Left lung (tissue), 10 donors: ENCODE results near the gene ARID3C. TPM values are rescaled to one million over a fixed set of nuclear protein-coding genes. Genes with fewer than 3 reads are reported as not detected.
A peak's percentile ranks its signal among the peaks of the same experiment; 100 is the strongest.

Experiments
- ATAC-seq: fragments of 200-7000 bp; cut with Tn5 transposase; one replicate; pipeline ENCODE4 v1.9.1; 2020; ENCODE audit warnings: moderate library complexity
- DNase-seq, 4 donors: peaks; one replicate each; pipeline ENCODE4 v3.0.0-alpha.2; 2013 to 2020
- H3K27ac ChIP-seq, 2 donors: fragments of 200-600 bp; sonication (generic) in 1 of 2; one replicate each; pipeline versions ENCODE4 v1.5.0 to v1.8.0; 2020 to 2021
- H3K27me3 ChIP-seq, 2 donors: fragments of 200-600 bp; sonication (generic) in 1 of 2; one replicate each; pipeline versions ENCODE4 v1.5.0 to v1.8.0; 2020 to 2021
- H3K36me3 ChIP-seq, 2 donors: fragments of 200-600 bp; sonication (generic) in 1 of 2; one replicate each; pipeline versions ENCODE4 v1.5.0 to v1.8.0; 2020 to 2021
- H3K4me1 ChIP-seq, 2 donors: fragments of 200-600 bp; one replicate each; pipeline ENCODE4 v1.8.0; 2021
- H3K4me3 ChIP-seq, 2 donors: fragments of 200-600 bp; sonication (generic) in 1 of 2; one replicate each; pipeline versions ENCODE4 v1.5.0 to v1.8.0; 2020 to 2021; ENCODE audit warnings: mild to moderate bottlenecking in 1 of 2
- H3K9me3 ChIP-seq, 2 donors: fragments of 200-600 bp; sonication (generic) in 1 of 2; one replicate each; pipeline versions ENCODE4 v1.5.0 to v1.8.0; 2020 to 2021
- CTCF ChIP-seq, 2 donors: fragments of 200-600 bp; sonication (generic) in 1 of 2; IDR thresholded peaks; one replicate each; pipeline versions ENCODE4 v1.5.0 to v1.8.0; 2021; ENCODE audit warnings: antibody characterized with exemption in 2 of 2
- intact Hi-C, 2 donors: fragments of 100-400 bp; cut with DNase I; formaldehyde crosslinking; loops; one replicate each; pipeline versions ENCODE4 v1.11.2 to v1.14.2; 2022
- polyA plus RNA-seq, 6 donors: library from polyadenylated mRNA; unstranded; fragments of 120-200 nt; gene quantifications; one replicate each; pipeline ENCODE4 v1.2.1, GENCODE V29; 2013; ENCODE audit not compliant: insufficient read length in 6 of 6
- total RNA-seq, 2 donors: library from RNA; stranded (reverse); fragmentation: NEBNext Ultra II Directional; extraction: Animal tissue kit (Norgen Biotek cat#: 25700); gene quantifications; one replicate each; pipeline ENCODE4 v1.2.1, GENCODE V29; 2021
- donor health status: DM: no; HTN: yes; CAD: no.
- donor health status: DM: no; HTN: no; CAD: no.

The ARID3C gene
- total and polyA plus RNA-seq, 8 donors: 0.13 to 0.24 (median 0.15) TPM; not detected in 5

- H3K9me3 ChIP-seq: peaks cover 0 to 3% of the 10 kb centered on the region in 2 donors
- TF ChIP-seq CTCF (IDR thresholded peaks at IDR 0.05): no peak
- intact Hi-C loops: no loop called here
These were observed 42.4 kb upstream of the ARID3C start for GRCh38 chr9:34671307-34671706.

DNA sequence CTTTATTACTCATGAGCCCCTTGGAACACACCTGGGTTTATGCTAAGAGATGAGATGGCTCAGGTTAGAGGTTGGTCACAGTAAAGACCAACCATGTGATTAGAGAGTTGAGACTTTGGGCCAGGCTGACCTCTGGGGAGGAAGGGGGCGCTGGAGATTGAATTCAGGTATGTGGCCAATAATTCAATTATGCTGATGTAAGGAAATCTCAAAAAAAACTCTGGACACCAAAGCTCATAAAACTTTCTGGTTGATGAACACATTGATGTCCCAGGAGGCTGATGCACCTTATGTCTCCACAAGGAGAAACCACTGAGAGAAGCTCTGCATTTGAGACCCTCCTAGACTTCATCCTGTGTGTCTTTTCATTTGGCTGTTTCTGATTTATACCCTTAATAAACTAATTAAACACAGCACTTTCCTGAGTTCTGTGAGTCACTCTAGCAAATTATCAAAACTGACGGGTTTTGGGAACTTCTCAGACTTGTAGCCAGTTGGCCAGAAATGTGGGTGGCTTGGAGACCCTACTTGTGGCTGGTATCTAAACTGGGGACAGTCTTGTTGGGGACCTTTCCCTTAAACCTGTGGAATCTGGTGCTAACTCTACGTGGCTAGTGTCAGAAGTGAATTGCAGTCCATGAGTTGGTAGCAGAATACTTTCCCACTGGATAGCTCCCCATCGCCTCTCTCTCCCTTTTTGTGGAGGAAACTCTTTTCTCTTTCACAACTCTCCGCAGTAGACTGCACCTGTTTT lies 41.1 kb upstream of the ARID3C start:
- ATAC-seq: no peak
- DNase-seq: no peak
- Histone ChIP-seq H3K27me3 (no peaks in the 10 kb centered on the region), H3K4me3 (no peak overlapping the region), H3K9me3 (peaks cover 0 to 3% of the 10 kb centered on the region in 2 donors), H3K36me3 (peaks cover 0 to 6% of the 10 kb centered on the region in 2 donors), H3K27ac (no peak overlapping the region), H3K4me1 (peaks cover 0 to 13% of the 10 kb centered on the region in 2 donors)
- TF ChIP-seq CTCF (IDR thresholded peaks at IDR 0.05): no peak
- intact Hi-C loops: no loop called here

More at GRCh38 chr9:34671307-34671706, 42.4 kb upstream of the ARID3C start:
- no peaks in the 10 kb centered on the region for H3K27me3 ChIP-seq
- peaks cover 0 to 6% of the 10 kb centered on the region in 2 donors for H3K36me3 ChIP-seq
- ATAC-seq (no peak), DNase-seq (no peak)
- no peak overlapping the region for H3K27ac ChIP-seq
- H3K4me1 ChIP-seq: peaks cover 0 to 10% of the 10 kb centered on the region in 2 donors
- H3K4me3 ChIP-seq: no peak overlapping the region

DNA sequence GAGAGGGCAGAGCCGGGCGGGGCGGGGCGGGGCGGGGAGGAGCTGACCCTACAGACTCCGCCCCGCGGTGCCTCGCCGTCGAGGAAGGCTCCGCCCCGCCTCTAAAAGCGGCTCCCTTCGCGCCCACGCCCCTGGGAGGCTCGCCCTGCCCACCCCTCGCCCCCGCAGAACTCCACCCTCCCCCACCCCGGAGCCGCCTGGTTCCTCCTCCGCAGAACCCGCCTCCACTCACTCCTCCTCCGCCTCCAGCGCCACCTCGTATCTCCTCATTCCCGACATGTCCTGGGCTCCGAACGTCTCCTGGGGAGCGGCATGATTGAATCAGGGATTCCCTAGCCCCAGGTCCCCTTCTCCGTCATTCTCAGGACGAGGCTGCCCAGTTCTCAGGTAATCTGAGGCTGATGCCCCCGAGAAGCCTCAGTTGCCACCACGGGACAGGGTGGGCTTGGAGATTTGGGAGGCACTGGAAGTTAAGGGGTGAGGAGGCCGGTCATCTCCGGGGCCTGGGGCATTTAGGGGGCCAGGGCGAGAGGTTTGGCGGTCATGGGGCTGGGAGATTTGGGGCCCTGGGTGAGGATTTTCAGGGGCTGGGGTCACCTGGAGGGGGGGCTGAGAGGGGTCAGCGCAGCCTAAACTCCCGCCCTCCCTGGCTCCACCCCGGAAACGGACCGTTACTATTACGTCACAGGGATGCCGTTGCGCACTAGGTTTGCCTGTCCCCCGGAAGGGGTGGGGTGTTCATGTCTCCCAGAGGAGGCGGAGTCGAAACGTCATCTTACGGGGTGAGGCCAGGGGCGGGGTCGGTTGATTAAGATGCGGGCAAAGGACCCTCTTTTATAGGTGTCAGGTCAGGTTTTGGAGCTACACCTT lies 36.8 kb upstream of the ARID3C start:
- Histone ChIP-seq H3K36me3 (peaks cover 0 to 6% of the 10 kb centered on the region in 2 donors), H3K4me3 (peak overlapping the region; percentile 62 to 68), H3K27me3 (no peaks in the 10 kb centered on the region), H3K9me3 (peaks cover 0 to 3% of the 10 kb centered on the region in 2 donors), H3K27ac (peak overlapping the region; percentile 94 to 98), H3K4me1 (peaks cover 0 to 25% of the 10 kb centered on the region in 2 donors)
- DNase-seq (peak; percentile 92 to 98 (median 96)), ATAC-seq (peak; percentile 92)
- no peak for TF ChIP-seq CTCF (IDR thresholded peaks at IDR 0.05)
- intact Hi-C loops: no loop called here

- H3K27me3 ChIP-seq: no peaks in the 10 kb centered on the region
- H3K9me3 ChIP-seq: peaks cover 0 to 3% of the 10 kb centered on the region in 2 donors
- peaks cover 0 to 6% of the 10 kb centered on the region in 2 donors for H3K36me3 ChIP-seq
- no peak for DNase-seq
- H3K4me3 ChIP-seq: peak overlapping the region; percentile 62 to 68
- peaks cover 0 to 25% of the 10 kb centered on the region in 2 donors for H3K4me1 ChIP-seq
- TF ChIP-seq CTCF (IDR thresholded peaks at IDR 0.05): no peak
- ATAC-seq: peak; percentile 10
- peak overlapping the region; percentile 76 to 98 for H3K27ac ChIP-seq
- intact Hi-C loops: no loop called here
These were observed 36.2 kb upstream of the ARID3C start for GRCh38 chr9:34665067-34665380.
